HCT116 (cell line): ENCODE results near the gene NOX4. TPM values are rescaled to one million over a fixed set of nuclear protein-coding genes. Genes with fewer than 3 reads are reported as not detected.
A peak's percentile ranks its signal among the peaks of the same experiment; 100 is the strongest.

ENCODE experiments used
- ATAC-seq: fragments of 200-7000 bp; cut with Tn5 transposase; 2 replicates; pipeline ENCODE4 v1.9.1; 2020; ENCODE audit warnings: mild to moderate bottlenecking, moderate library complexity
- BruUV-seq: library from RNA; stranded (reverse); fragments of 400-500 nt; replicated peaks from 2 replicates; lab custom pipeline; 2021; lab: Mats Ljungman, UMichigan
- CTCF ChIA-PET: fragments of 300-600 bp; sonication (Branson Sonifier 250); formaldehyde crosslinking; loops from one replicate; lab custom pipeline; 2021; ENCODE audit warnings: antibody characterized with exemption; lab: Charles Lee
- POLR2A ChIA-PET: fragments of 300-600, 350-600 bp; sonication (Branson Sonifier 250); formaldehyde crosslinking; loops from one replicate; lab custom pipeline; 2021; ENCODE audit warnings: antibody characterized with exemption; lab: Charles Lee
- RAD21 ChIA-PET, 2 experiments: fragments of 300-600 bp; sonication (Branson Sonifier 250); formaldehyde crosslinking; loops; one replicate each; lab custom pipeline; 2023; ENCODE audit warnings: low total read pairs in 2 of 2; ENCODE audit not compliant: uncharacterized antibody in 2 of 2, unreplicated experiment in 2 of 2, low non-redundant PET in 1 of 2; lab: Charles Lee
- DNase-seq: peaks from one replicate; pipeline ENCODE4 v3.0.0-alpha.2; 2010; ENCODE audit warnings: low read depth, low spot score
- H2AFZ ChIP-seq: fragments of 200-600 bp; shearing (Covaris generic), sonication (generic); 2 replicates; pipeline ENCODE4 v1.6.1; 2017; ENCODE audit warnings: low read depth, mixed run types, mixed read lengths, antibody characterized with exemption, low read length; ENCODE audit not compliant: poor library complexity, severe bottlenecking
- H3K27ac ChIP-seq: 2 replicates; pipeline ENCODE4 v1.5.1; 2012; ENCODE audit warnings: low read depth, low read length
- H3K27me3 ChIP-seq: fragments of 200-600 bp; sonication (generic); 2 replicates; pipeline ENCODE4 v1.6.1; 2016; ENCODE audit warnings: mixed run types, low read length, mixed read lengths; ENCODE audit not compliant: insufficient read depth
- H3K36me3 ChIP-seq, 2 experiments: fragments of 200-500 bp in 1 of 2; fragments of 200-600 bp in 1 of 2; sonication (Bioruptor generic) in 1 of 2; sonication (generic) in 1 of 2; 2 replicates each; pipeline versions ENCODE4 v1.5.1 to v1.6.1; 2014 to 2016; ENCODE audit warnings: low read length in 2 of 2, inconsistent platforms in 1 of 2, mixed read lengths in 1 of 2, mixed run types in 1 of 2; ENCODE audit not compliant: insufficient read depth in 2 of 2, control insufficient read depth in 1 of 2
- H3K4me1 ChIP-seq, 2 experiments: fragments of 200-600 bp in 1 of 2; sonication (generic) in 1 of 2; 2 replicates each; pipeline versions ENCODE4 v1.5.1 to v1.6.1; 2012 to 2017; ENCODE audit warnings: low read length in 2 of 2, inconsistent platforms in 1 of 2, mild to moderate bottlenecking in 1 of 2, mixed read lengths in 1 of 2, mixed run types in 1 of 2, moderate library complexity in 1 of 2; ENCODE audit not compliant: insufficient read depth in 2 of 2, control insufficient read depth in 1 of 2
- H3K4me2 ChIP-seq: fragments of 200-600 bp; sonication (generic); 2 replicates; pipeline ENCODE4 v1.6.1; 2017; ENCODE audit warnings: mixed run types, low read length, mixed read lengths
- H3K4me3 ChIP-seq, 2 experiments: fragments of 200-600 bp in 1 of 2; sonication (generic) in 1 of 2; replicated peaks in 1 of 2; 2 replicates each; pipeline ENCODE4 v1.5.1; 2011 to 2016; ENCODE audit warnings: low read length in 2 of 2, control low read depth in 1 of 2, low read depth in 1 of 2, mild to moderate bottlenecking in 1 of 2, mixed read lengths in 1 of 2, mixed run types in 1 of 2
- H3K79me2 ChIP-seq: fragments of 200-600 bp; sonication (generic); 2 replicates; pipeline ENCODE4 v1.6.1; 2017; ENCODE audit warnings: mild to moderate bottlenecking, mixed run types, low read length, moderate library complexity, mixed read lengths; ENCODE audit not compliant: insufficient read depth
- H3K9ac ChIP-seq: fragments of 200-600 bp; sonication (generic); 2 replicates; pipeline ENCODE4 v1.6.1; 2016; ENCODE audit warnings: low read length, mixed read lengths
- H3K9me2 ChIP-seq: fragments of 200-600 bp; sonication (generic), shearing (Covaris generic); 2 replicates; pipeline ENCODE4 v1.6.1; 2017; ENCODE audit warnings: mixed run types, mild to moderate bottlenecking, moderate library complexity; ENCODE audit not compliant: insufficient read depth
- H3K9me3 ChIP-seq, 2 experiments: fragments of 200-500 bp in 1 of 2; fragments of 200-600 bp in 1 of 2; sonication (Bioruptor generic) in 1 of 2; sonication (generic) in 1 of 2; 2 replicates each; pipeline ENCODE4 v1.6.1; 2014 to 2017; ENCODE audit warnings: low read length in 2 of 2, mixed read lengths in 2 of 2, inconsistent platforms in 1 of 2, low read depth in 1 of 2, mild to moderate bottlenecking in 1 of 2, mixed run types in 1 of 2, moderate library complexity in 1 of 2; ENCODE audit not compliant: control insufficient read depth in 1 of 2, insufficient read depth in 1 of 2
- H4K20me1 ChIP-seq: fragments of 200-600 bp; sonication (generic), shearing (Covaris generic); 2 replicates; pipeline ENCODE4 v1.6.1; 2017; ENCODE audit warnings: mixed run types, mild to moderate bottlenecking, moderate library complexity; ENCODE audit not compliant: insufficient read depth
- CBX3 ChIP-seq: IDR thresholded peaks from 2 replicates; pipeline ENCODE4 v1.6.1; 2012; ENCODE audit warnings: low read depth
- EGR1 ChIP-seq: IDR thresholded peaks from 2 replicates; pipeline ENCODE4 v1.6.1; 2012; ENCODE audit warnings: low read depth
- ELF1 ChIP-seq: IDR thresholded peaks from 2 replicates; pipeline ENCODE4 v1.6.1; 2012; ENCODE audit warnings: low read depth, borderline replicate concordance
- EZH2 ChIP-seq: fragments of 200-600 bp; sonication (generic); IDR thresholded peaks from 2 replicates; pipeline ENCODE4 v1.6.1; 2017; ENCODE audit warnings: antibody characterized with exemption, mixed run types
- EZH2phosphoT487 ChIP-seq: fragments of 200-600 bp; IDR thresholded peaks from 2 replicates; pipeline ENCODE4 v1.6.1; 2018; ENCODE audit warnings: antibody characterized with exemption, borderline replicate concordance
- JUND ChIP-seq: IDR thresholded peaks from 2 replicates; pipeline ENCODE4 v1.6.1; 2012
- POLR2AphosphoS5 ChIP-seq: IDR thresholded peaks from 2 replicates; pipeline ENCODE4 v1.6.1; 2011; ENCODE audit warnings: mild to moderate bottlenecking, low read depth, low read length, moderate library complexity
- SIN3A ChIP-seq: IDR thresholded peaks from 2 replicates; pipeline ENCODE4 v1.6.1; 2012; ENCODE audit warnings: low read depth
- SP1 ChIP-seq: IDR thresholded peaks from 2 replicates; pipeline ENCODE4 v1.6.1; 2012; ENCODE audit warnings: low read depth
- SRF ChIP-seq: IDR thresholded peaks from 2 replicates; pipeline ENCODE4 v1.6.1; 2012; ENCODE audit warnings: low read depth
- TCF7L2 ChIP-seq: IDR thresholded peaks from 2 replicates; pipeline ENCODE4 v1.7.0; 2011; ENCODE audit warnings: borderline replicate concordance, inconsistent platforms; ENCODE audit not compliant: insufficient read depth, insufficient read length; ENCODE audit errors: extremely low read depth
- YY1 ChIP-seq: IDR thresholded peaks from 2 replicates; pipeline ENCODE4 v1.6.1; 2011; ENCODE audit warnings: low read length, low read depth, moderate library complexity, mild to moderate bottlenecking; ENCODE audit not compliant: insufficient replicate concordance; ENCODE audit errors: extremely low read depth
- ZNF274 ChIP-seq: fragments of 200-500 bp; sonication (Bioruptor generic); IDR thresholded peaks from 2 replicates; pipeline ENCODE4 v1.6.1; 2014; ENCODE audit warnings: mild to moderate bottlenecking, low read depth, low read length, inconsistent platforms
- intact Hi-C: fragments of 100-400 bp; cut with micrococcal nuclease; formaldehyde crosslinking; loops from 2 replicates; pipeline ENCODE4 v1.10.0; 2022
- total RNA-seq: library from RNA; stranded (reverse); gene quantifications from one replicate; pipeline ENCODE4 v1.2.1, GENCODE V29; 2021; ENCODE audit not compliant: unreplicated experiment
- TF ChIP-seq, protein P1 (sequence below), 3 experiments: fragments of 200-600 bp in 1 of 3; sonication (generic) in 1 of 3; IDR thresholded peaks in 2 of 3; conservative IDR thresholded peaks in 1 of 3; 2 replicates each; pipeline ENCODE4 v1.5.1; 2012 to 2017; ENCODE audit warnings: low read depth in 2 of 3, low read length in 2 of 3, antibody characterized with exemption in 1 of 3, borderline replicate concordance in 1 of 3, control low read depth in 1 of 3, mild to moderate bottlenecking in 1 of 3, mixed read lengths in 1 of 3, mixed run types in 1 of 3, moderate library complexity in 1 of 3; ENCODE audit not compliant: insufficient read depth in 1 of 3
- TF ChIP-seq, protein P2 (sequence below): IDR thresholded peaks from 2 replicates; pipeline ENCODE4 v1.6.1; 2012
- TF ChIP-seq, protein P3 (sequence below): IDR thresholded peaks from 2 replicates; pipeline ENCODE4 v1.6.1; 2011; ENCODE audit warnings: mild to moderate bottlenecking, low read length, moderate library complexity; ENCODE audit not compliant: insufficient replicate concordance; ENCODE audit errors: extremely low read depth

The NOX4 gene
- total RNA-seq, 1 experiment from 2014 or later, result not detected

DNA sequence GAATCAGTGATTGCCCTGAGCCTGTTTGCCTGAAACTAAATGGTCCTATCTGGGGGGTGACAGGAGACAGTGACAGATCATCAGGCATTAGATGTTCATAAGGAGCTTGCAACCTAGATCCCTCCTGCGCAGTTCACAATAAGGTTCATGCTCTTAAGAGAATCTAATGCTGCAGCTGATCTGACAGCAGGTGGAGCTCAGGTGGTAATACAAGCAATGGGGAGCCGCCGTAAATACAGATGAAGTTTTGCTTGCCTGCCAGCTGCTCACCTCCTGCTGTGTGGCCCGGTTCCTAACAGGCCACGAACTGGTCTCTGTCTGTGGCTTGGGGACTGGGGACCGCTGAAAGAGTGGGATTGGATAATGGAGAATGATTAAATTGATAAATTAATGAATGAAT is 14.0 kb downstream of the NOX4 start:
- RAD21 ChIA-PET, result no interaction called here
- Histone ChIP-seq H3K4me2 (no peak overlapping the region), H3K9me2 (no peaks in the 10 kb centered on the region), H3K9me3 (no peaks in the 10 kb centered on the region), H3K27me3 (peaks cover 8% of the 10 kb centered on the region; the same call in 1 of the 2 replicates), H3K4me3 (no peak overlapping the region), H3K36me3 (no peaks in the 10 kb centered on the region), H3K4me1 (no peaks in the 10 kb centered on the region), H3K79me2 (no peaks in the 10 kb centered on the region), H3K9ac (no peak overlapping the region), H3K27ac (no peak overlapping the region), H2AFZ (no peak overlapping the region), H4K20me1 (no peaks in the 10 kb centered on the region)
- DNase-seq, result peak; percentile 12
- peak; percentile 59 for ATAC-seq
- CTCF ChIA-PET, result interaction anchor here (0.9 kb wide), 1 partner anchor 22 kb away, joined by 3 read pairs; no protein-coding TSS in a partner anchor
- BruUV-seq, result no TSS peak
- intact Hi-C loops, result no loop called here
- POLR2A ChIA-PET, result no interaction called here
- no peak for TF ChIP-seq YY1

DNA sequence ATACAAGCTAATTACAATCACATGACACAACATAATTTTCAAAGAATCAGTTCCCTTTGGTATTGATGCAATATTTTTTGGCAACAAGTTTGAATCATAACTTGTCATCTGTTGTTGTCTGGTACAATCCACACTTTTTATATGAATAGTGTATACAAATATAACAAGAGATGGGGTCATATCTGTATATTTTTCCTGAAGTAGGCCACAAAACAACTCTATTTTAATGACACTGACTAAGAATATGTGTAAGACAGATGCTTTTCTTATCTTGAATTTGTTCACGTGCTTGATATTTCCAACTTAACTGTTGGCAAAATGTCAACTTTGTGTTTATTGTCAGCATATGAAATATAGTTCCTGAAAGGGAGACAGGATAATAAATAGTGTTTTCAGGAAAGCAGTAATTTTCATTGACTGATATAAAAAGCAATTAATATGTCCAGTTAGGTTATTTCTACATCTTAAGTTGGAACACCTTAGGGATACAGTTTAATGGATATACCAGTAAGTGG is 27.9 kb downstream of the NOX4 start:
- no peak for DNase-seq
- BruUV-seq, result no TSS peak
- Histone ChIP-seq H2AFZ (no peak overlapping the region), H3K79me2 (no peaks in the 10 kb centered on the region), H3K9me2 (no peaks in the 10 kb centered on the region), H3K4me3 (no peak overlapping the region), H3K9ac (no peak overlapping the region), H3K4me1 (no peaks in the 10 kb centered on the region), H4K20me1 (no peaks in the 10 kb centered on the region), H3K36me3 (no peaks in the 10 kb centered on the region), H3K27me3 (no peaks in the 10 kb centered on the region), H3K4me2 (no peak overlapping the region), H3K27ac (no peak overlapping the region), H3K9me3 (no peaks in the 10 kb centered on the region)
- intact Hi-C loops, result no loop called here
- no peak for ATAC-seq
- ChIA-PET CTCF (no interaction called here), POLR2A (no interaction called here), RAD21 (no interaction called here)
- TF ChIP-seq JUND (no peak), SP1 (no peak), EGR1 (no peak), EZH2 (no peak), SIN3A (no peak), CBX3 (no peak), SRF (no peak), EZH2phosphoT487 (no peak), TCF7L2 (no peak), POLR2AphosphoS5 (no peak), ELF1 (no peak), ZNF274 (no peak)
- TF ChIP-seq, protein P1, sequence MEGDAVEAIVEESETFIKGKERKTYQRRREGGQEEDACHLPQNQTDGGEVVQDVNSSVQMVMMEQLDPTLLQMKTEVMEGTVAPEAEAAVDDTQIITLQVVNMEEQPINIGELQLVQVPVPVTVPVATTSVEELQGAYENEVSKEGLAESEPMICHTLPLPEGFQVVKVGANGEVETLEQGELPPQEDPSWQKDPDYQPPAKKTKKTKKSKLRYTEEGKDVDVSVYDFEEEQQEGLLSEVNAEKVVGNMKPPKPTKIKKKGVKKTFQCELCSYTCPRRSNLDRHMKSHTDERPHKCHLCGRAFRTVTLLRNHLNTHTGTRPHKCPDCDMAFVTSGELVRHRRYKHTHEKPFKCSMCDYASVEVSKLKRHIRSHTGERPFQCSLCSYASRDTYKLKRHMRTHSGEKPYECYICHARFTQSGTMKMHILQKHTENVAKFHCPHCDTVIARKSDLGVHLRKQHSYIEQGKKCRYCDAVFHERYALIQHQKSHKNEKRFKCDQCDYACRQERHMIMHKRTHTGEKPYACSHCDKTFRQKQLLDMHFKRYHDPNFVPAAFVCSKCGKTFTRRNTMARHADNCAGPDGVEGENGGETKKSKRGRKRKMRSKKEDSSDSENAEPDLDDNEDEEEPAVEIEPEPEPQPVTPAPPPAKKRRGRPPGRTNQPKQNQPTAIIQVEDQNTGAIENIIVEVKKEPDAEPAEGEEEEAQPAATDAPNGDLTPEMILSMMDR (IDR thresholded peaks at IDR 0.05 in 2 of 3, conservative IDR thresholded peaks at IDR 0.05 in 1 of 3; ENCODE audit: borderline replicate concordance in 1 of 3, insufficient read depth in 1 of 3, low read depth in 2 of 3, low read length in 2 of 3), result no peak
- TF ChIP-seq, protein P2, sequence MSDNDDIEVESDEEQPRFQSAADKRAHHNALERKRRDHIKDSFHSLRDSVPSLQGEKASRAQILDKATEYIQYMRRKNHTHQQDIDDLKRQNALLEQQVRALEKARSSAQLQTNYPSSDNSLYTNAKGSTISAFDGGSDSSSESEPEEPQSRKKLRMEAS, result no peak
- TF ChIP-seq, protein P3, sequence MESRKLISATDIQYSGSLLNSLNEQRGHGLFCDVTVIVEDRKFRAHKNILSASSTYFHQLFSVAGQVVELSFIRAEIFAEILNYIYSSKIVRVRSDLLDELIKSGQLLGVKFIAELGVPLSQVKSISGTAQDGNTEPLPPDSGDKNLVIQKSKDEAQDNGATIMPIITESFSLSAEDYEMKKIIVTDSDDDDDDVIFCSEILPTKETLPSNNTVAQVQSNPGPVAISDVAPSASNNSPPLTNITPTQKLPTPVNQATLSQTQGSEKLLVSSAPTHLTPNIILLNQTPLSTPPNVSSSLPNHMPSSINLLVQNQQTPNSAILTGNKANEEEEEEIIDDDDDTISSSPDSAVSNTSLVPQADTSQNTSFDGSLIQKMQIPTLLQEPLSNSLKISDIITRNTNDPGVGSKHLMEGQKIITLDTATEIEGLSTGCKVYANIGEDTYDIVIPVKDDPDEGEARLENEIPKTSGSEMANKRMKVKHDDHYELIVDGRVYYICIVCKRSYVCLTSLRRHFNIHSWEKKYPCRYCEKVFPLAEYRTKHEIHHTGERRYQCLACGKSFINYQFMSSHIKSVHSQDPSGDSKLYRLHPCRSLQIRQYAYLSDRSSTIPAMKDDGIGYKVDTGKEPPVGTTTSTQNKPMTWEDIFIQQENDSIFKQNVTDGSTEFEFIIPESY, result no peak
- TF ChIP-seq, all 23 proteins: peak for 0
